Progenitor cell of endocrine pancreas (in vitro differentiated cells): ENCODE results near the gene PRH1. TPM values are rescaled to one million over a fixed set of nuclear protein-coding genes. Genes with fewer than 3 reads are reported as not detected.

Experiments used
- DNase-seq: peaks from one replicate; pipeline ENCODE4 v3.0.0; 2021; ENCODE audit warnings: low spot score; ENCODE audit not compliant: unreplicated experiment
- H3K27ac Mint-ChIP-seq: 2 replicates; pipeline ENCODE4 v1.8.0; 2021; ENCODE audit warnings: mild to moderate bottlenecking, moderate library complexity, mixed read lengths
- H3K27me3 Mint-ChIP-seq: 2 replicates; pipeline ENCODE4 v1.8.0; 2021; ENCODE audit warnings: mixed read lengths
- H3K36me3 Mint-ChIP-seq: 2 replicates; pipeline ENCODE4 v1.8.0; 2022; ENCODE audit warnings: mixed read lengths; ENCODE audit not compliant: insufficient read depth
- H3K4me1 Mint-ChIP-seq: 2 replicates; pipeline ENCODE4 v1.8.0; 2021; ENCODE audit warnings: low read depth, mixed read lengths
- H3K4me3 Mint-ChIP-seq: 2 replicates; pipeline ENCODE4 v1.8.0; 2021; ENCODE audit warnings: low read depth, mild to moderate bottlenecking, moderate library complexity, mixed read lengths
- H3K9me3 Mint-ChIP-seq: 2 replicates; pipeline ENCODE4 v1.8.0; 2021; ENCODE audit warnings: low read depth, mixed read lengths
- CTCF ChIP-seq: fragments of 200-600 bp; sonication (generic); IDR thresholded peaks from one replicate; pipeline ENCODE4 v1.5.0; 2021; ENCODE audit warnings: antibody characterized with exemption, mild to moderate bottlenecking; ENCODE audit not compliant: unreplicated experiment
- long read RNA-seq: library from polyadenylated mRNA; unstranded; transcript quantifications from one replicate; pipeline ENCODE4 v2.0.0, GENCODE V29; 2020
- total RNA-seq: library from RNA; stranded (reverse); gene quantifications from 2 replicates; pipeline ENCODE4 v1.2.1, GENCODE V29; 2021

The PRH1 gene
- 40.0 and 43.8 TPM in 2 replicates for total RNA-seq
- long read RNA-seq, partial matches to known transcripts: 0 of 2 reads
- long read RNA-seq, other reads (novel, unspliced or antisense): 2 of 2 reads

- no peak for TF ChIP-seq CTCF
- DNase-seq: no peak
- peaks cover 3% of the 10 kb centered on the region for H3K4me1 Mint-ChIP-seq
- no peaks in the 10 kb centered on the region for H3K9me3 Mint-ChIP-seq
- peaks cover 12% of the 10 kb centered on the region for H3K36me3 Mint-ChIP-seq
- H3K27ac Mint-ChIP-seq: no peak within 1 kb of the TSS
- no peaks in the 10 kb centered on the region for H3K27me3 Mint-ChIP-seq
- H3K4me3 Mint-ChIP-seq: no peak within 1 kb of the TSS
These were observed at the start of gene PRH1 for GRCh38 chr12:10884086-10884725. Gene PRH1 (minus strand): TSS chr12:10884255. CDS start chr12:10884217, 38 bp downstream.

- Mint-ChIP-seq H3K4me3 (no peak within 1 kb of the TSS), H3K27me3 (no peaks in the 10 kb centered on the region), H3K36me3 (peaks cover 17% of the 10 kb centered on the region), H3K4me1 (peaks cover 2% of the 10 kb centered on the region), H3K27ac (no peak within 1 kb of the TSS), H3K9me3 (peaks cover 17% of the 10 kb centered on the region)
- TF ChIP-seq CTCF: no peak
- no peak for DNase-seq
These were observed 44.8 kb upstream of the PRH1 start, which contains the start of gene PRH2 for GRCh38 chr12:10928746-10929286. Gene PRH2 (plus strand): TSS chr12:10929236. CDS start chr12:10929274, 38 bp downstream.

GRCh38 chr12:10926269-10926668 is 42.2 kb upstream of the PRH1 start:
- no peak for DNase-seq
- H3K4me1 Mint-ChIP-seq: peaks cover 2% of the 10 kb centered on the region
- peaks cover 17% of the 10 kb centered on the region for H3K9me3 Mint-ChIP-seq
- no peak overlapping the region for H3K4me3 Mint-ChIP-seq
- no peak overlapping the region for H3K27ac Mint-ChIP-seq
- no peaks in the 10 kb centered on the region for H3K27me3 Mint-ChIP-seq
- peaks cover 17% of the 10 kb centered on the region for H3K36me3 Mint-ChIP-seq
- TF ChIP-seq CTCF: no peak

- Mint-ChIP-seq H3K36me3 (peaks cover 2% of the 10 kb centered on the region), H3K9me3 (peaks cover 7% of the 10 kb centered on the region), H3K27me3 (no peaks in the 10 kb centered on the region), H3K27ac (no peak overlapping the region), H3K4me1 (no peaks in the 10 kb centered on the region), H3K4me3 (no peak overlapping the region)
- TF ChIP-seq CTCF: no peak
- DNase-seq: no peak
These were observed 35.8 kb upstream of the PRH1 start for GRCh38 chr12:10919809-10920208.

GRCh38 chr12:10910380-10910779 is 26.3 kb upstream of the PRH1 start:
- H3K4me1 Mint-ChIP-seq: no peaks in the 10 kb centered on the region
- TF ChIP-seq CTCF: no peak
- no peaks in the 10 kb centered on the region for H3K9me3 Mint-ChIP-seq
- H3K27ac Mint-ChIP-seq: no peak overlapping the region
- no peak for DNase-seq
- no peaks in the 10 kb centered on the region for H3K27me3 Mint-ChIP-seq
- peaks cover 5% of the 10 kb centered on the region for H3K36me3 Mint-ChIP-seq
- no peak overlapping the region for H3K4me3 Mint-ChIP-seq
